Measurements from ENCODE around the gene EGLN2.

DNA sequence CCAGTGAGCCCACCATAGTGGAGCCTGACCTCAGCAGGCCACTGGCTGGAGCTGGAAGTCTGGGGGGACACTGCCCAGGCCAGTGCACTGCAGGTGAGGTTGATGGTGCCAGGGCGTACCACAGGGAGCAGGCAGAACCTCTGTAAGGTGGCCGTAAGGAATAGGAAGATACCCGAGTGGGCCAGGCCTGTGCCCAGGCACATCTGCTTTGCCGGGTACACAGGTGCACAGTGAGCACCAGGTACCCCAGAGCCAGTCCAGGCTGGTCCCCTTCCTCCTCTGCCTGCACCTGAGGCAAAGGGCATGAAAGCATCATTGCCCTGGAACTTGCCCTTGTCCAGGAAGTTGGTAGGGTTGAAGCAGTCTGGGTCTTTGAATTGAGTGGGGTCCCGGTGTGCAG, 9.5 kb downstream of the EGLN2 start:
- TF ChIP-seq, protein P1, sequence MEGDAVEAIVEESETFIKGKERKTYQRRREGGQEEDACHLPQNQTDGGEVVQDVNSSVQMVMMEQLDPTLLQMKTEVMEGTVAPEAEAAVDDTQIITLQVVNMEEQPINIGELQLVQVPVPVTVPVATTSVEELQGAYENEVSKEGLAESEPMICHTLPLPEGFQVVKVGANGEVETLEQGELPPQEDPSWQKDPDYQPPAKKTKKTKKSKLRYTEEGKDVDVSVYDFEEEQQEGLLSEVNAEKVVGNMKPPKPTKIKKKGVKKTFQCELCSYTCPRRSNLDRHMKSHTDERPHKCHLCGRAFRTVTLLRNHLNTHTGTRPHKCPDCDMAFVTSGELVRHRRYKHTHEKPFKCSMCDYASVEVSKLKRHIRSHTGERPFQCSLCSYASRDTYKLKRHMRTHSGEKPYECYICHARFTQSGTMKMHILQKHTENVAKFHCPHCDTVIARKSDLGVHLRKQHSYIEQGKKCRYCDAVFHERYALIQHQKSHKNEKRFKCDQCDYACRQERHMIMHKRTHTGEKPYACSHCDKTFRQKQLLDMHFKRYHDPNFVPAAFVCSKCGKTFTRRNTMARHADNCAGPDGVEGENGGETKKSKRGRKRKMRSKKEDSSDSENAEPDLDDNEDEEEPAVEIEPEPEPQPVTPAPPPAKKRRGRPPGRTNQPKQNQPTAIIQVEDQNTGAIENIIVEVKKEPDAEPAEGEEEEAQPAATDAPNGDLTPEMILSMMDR (IDR thresholded peaks at IDR 0.05; ENCODE audit: extremely low read depth in 1 of 2, insufficient read depth in 1 of 2, low read depth in 1 of 2, low read length in 2 of 2), result no peak
- TF ChIP-seq POLR2A (IDR thresholded peaks at IDR 0.05; ENCODE audit: low read depth, low read length) (no peak), POLR2AphosphoS5 (IDR thresholded peaks at IDR 0.05; ENCODE audit: insufficient read depth, low read depth, low read length) (no peak), MYC (IDR thresholded peaks at IDR 0.05; ENCODE audit: low read depth, low read length) (no peak), FOS (IDR thresholded peaks at IDR 0.05; ENCODE audit: borderline replicate concordance, insufficient read depth, low read length) (no peak), EZH2 (IDR thresholded peaks at IDR 0.05; ENCODE audit: borderline replicate concordance, low read depth, low read length, severe bottlenecking) (no peak), JUN (IDR thresholded peaks at IDR 0.05; ENCODE audit: borderline replicate concordance, insufficient read depth, insufficient read length, low read depth) (no peak), GATA2 (IDR thresholded peaks at IDR 0.05; ENCODE audit: insufficient read depth, insufficient read length, low read depth, low read length) (no peak)
- TF ChIP-seq, protein P2, sequence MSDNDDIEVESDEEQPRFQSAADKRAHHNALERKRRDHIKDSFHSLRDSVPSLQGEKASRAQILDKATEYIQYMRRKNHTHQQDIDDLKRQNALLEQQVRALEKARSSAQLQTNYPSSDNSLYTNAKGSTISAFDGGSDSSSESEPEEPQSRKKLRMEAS (IDR thresholded peaks at IDR 0.05; ENCODE audit: insufficient read depth, insufficient read length), result no peak

All from endothelial cell of umbilical vein (primary cell).